CMK (cell line): Measurements from ENCODE around the gene VSIG2.

Experiments used
- DNase-seq: peaks from one replicate; pipeline ENCODE4 v3.0.0-alpha.2; 2010; ENCODE audit warnings: low read depth

The VSIG2 gene

GRCh38 chr11:124763156-124763947 is 11.3 kb upstream of the VSIG2 start:
- peak; percentile 68 for DNase-seq

DNA sequence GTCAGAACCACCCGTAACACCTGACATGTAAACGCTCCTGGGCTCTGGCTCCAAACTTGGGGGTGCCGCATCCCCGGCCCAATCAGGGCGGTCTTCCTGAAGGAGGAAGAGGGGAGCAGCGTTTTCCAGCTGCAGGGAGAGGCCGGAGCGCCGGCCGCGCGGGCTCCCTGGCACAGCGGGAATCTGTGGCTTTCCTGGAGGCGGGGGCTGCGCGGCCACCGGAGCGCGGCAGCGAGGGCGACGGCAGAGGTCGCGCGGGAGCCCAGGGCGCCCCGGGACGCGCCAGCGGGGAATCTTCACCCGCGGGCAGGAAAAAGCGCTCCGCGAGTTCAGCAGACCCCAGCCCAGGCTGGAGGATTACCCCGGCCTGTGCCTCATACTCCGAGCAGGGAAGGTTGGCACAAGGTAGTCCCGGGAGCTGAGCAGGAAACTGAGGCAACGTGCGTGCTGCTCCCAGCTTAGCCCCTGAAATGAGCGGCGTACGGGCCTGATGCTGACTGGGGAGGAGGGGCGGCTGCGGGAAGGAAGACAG is 10.6 kb upstream of the VSIG2 start:
- DNase-seq, result no peak

- DNase-seq, result peak; percentile 58
Measured at GRCh38 chr11:124762105-124762623, 10.1 kb upstream of the VSIG2 start, which contains the start of gene ESAM. ESAM (minus strand) TSS chr11:124762290; CDS start chr11:124762154, 136 bp downstream.

GRCh38 chr11:124761301-124762104 is 9.4 kb upstream of the VSIG2 start:
- DNase-seq, result peak; percentile 54

DNA sequence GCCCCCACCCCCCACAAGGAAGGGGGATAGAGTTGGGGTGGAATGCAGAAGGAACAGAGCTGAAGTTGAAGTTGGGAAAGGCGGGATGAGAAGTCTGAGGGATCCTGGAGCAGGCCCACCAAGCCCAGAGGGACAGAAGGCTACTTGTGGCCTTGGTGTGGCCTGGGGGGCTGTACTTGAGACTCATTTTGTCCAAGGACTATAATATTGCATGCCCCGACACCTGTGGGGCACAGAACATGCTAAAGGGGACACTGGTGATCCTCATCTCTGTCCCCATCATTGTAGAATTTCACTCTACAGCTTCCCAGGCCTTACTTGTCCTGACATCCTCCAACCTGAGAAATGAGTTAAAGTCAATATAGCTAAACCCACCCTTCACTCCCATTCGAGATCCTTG is 8.8 kb upstream of the VSIG2 start:
- DNase-seq, result no peak

DNA sequence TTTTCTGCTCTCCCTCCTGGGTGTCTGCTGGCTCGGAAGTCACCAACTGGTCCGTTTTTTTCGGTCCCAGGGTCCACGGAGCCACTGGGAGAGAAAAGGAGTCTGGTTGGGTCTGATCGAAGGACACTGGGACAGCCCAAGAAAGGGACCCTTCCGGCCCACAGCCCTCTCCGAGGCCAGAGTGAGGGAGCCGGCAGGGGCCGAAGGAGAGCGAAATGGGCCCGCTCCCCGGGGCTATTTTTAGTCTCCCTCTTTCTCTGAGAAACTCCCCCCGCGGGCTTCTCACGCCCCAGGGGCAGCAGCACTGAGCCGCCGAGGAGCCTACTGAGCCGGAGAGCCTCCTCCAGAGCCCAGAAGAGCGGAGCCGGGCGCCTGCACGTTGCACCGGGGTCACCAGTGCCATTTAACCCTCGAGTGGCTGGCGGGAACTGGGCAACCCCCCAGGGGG is 8.2 kb upstream of the VSIG2 start:
- DNase-seq, result no peak

DNA sequence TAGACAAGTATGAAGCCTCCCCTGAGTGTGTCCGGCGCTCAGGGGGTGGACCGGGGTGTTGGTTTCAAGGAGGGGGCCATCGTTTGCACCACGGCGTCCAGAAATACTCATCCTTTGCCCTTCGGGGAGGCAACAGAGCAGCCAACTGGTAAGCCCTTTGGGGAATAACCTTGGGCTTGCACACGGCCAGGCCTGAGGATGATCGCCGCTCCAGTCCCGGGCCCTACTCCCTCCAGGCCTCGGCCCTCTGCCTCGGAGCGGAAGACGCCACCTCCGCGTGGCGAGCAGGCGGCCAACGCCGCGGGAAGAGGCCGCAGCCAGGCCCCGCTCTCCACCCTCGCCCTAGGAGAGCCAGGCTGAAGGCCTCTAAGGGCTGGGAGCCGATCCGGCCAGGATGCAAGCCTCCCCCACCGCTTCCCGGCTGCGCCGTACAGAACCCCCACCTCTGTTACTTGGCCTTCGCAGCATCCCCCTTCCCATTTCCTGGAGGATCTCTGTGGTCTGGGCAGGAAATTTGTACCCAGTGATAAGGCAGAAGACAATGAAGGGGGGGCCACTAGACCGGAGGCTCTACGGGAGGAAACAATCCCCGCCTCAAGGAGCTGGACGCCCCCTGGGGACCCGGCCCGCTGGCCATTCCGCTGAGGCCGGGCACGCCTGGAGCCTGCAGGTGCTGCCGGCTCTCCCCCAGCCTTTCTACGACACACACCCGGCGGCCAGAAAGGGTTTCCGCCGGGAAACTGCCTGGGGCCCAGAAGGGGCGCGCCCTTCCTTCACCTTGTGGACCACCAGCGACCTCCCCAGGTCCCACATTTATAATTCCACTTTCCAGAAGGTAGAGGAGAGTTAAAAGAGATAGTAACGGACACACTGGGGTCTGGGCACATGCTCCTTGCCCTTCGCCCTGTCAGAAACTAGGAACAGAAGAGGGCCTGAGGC is 7.5 kb upstream of the VSIG2 start:
- peak; percentile 95 for DNase-seq

- peak; percentile 91 for DNase-seq
Measured at GRCh38 chr11:124758355-124759265, 6.6 kb upstream of the VSIG2 start.

DNA sequence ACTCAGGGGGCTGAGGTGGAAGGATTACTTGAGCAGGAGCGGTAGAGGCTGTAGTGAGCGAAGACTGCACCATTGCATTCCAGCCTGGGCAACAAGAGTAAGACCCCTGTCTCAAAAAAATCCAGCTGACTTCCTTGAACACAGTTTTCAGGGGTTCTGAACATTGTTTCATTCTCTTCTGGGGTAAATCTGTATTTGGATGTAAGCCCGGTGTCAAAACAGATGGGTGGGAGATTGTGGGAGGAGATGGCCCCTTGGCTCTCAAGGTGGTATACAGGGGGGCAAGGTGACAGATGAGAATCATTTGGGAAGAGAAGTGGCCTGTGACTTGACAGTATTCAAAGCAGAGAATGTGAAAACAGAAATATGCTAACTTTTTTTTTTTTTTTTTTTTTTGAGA is 5.3 kb upstream of the VSIG2 start:
- no peak for DNase-seq

GRCh38 chr11:124756753-124757227 is 4.7 kb upstream of the VSIG2 start:
- no peak for DNase-seq

GRCh38 chr11:124756033-124756752 is 4.1 kb upstream of the VSIG2 start:
- DNase-seq, result no peak

DNA sequence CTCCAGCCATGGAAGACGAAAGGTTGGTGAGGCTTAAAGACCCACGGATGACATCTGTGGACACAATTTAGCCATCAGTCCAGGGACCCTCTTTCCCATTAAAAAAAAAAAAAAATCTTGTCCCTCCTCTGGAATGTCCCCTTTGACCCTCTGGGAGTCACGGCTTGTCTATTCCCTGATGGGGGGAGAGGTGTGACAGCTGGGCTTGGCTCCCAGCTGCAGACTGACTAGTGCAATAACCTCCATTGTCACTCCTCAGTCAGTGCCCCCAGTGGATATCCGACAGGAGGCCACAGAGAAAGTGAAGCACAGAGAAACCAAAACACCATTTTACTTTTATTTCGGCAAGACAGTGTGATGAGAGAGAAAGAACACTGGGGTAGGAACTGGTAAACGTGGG is 2.7 kb upstream of the VSIG2 start:
- no peak for DNase-seq

GRCh38 chr11:124754309-124754708 is 2.3 kb upstream of the VSIG2 start:
- no peak for DNase-seq

GRCh38 chr11:124753624-124754023 is 1.6 kb upstream of the VSIG2 start:
- no peak for DNase-seq

- DNase-seq, result no peak
Measured at GRCh38 chr11:124753205-124753604, 1.1 kb upstream of the VSIG2 start.

- peak; percentile 54 for DNase-seq
Measured at GRCh38 chr11:124752471-124753102, 532 bp upstream of the VSIG2 start.

- no peak for DNase-seq
Measured at GRCh38 chr11:124751391-124751740, 689 bp downstream of the VSIG2 start.

DNA sequence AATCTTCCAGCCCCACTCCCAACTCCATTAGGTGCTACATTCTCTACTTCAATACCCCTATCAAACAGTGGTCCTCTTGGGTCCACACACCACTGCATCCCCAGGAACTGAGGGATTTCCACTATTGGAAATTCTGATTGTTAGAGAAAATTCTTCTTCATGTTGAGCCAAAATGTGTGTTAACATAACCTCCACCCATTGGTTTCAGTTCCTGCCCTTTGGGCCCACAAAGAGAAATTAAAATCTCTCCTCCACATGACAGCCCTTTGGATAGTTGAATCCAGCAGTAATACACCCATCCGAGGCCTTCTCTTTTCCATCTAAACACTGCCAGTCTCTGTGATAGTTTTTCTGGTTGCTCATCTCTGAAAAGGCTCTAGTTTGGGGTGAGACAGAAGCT is 2.1 kb downstream of the VSIG2 start:
- DNase-seq, result no peak
